ENCODE results near the gene CELA3A.

- TF ChIP-seq CTCF (IDR thresholded peaks at IDR 0.05): no peak
- TF ChIP-seq POLR2A (IDR thresholded peaks at IDR 0.05): no peak
These were observed 35.0 kb upstream of the CELA3A start for GRCh38 chr1:21966247-21967000.

All from adrenal gland (tissue), 5 donors.